Activated T-cell treated with anti-CD3 and anti-CD28 coated beads, Interleukin-2, amount 50 U/mL, for 72 hours (primary cell): ENCODE measurements around the gene EHHADH. TPM values are rescaled to one million over a fixed set of nuclear protein-coding genes. Genes with fewer than 3 reads are reported as not detected.
"Not testable (repeated sequence)": the region's sequence is repeated elsewhere in the genome, so short reads cannot be mapped to it uniquely, and the experiment has no call there.

Experiments used
- ATAC-seq, 2 donors: fragments of 150-1000 bp; cut with Tn5 transposase; replicated peaks in 1 of 2; 2 replicates each; pipeline ENCODE4 v1.10.0; 2021; ENCODE audit warnings: moderate library complexity in 2 of 2, mild to moderate bottlenecking in 1 of 2
- DNase-seq, 2 donors: peaks; one replicate each; pipeline ENCODE4 v3.0.0; 2021 to 2022; ENCODE audit warnings: mixed read lengths in 1 of 2
- H3K27ac Mint-ChIP-seq: one replicate; pipeline ENCODE4 v1.8.0; 2022; ENCODE audit warnings: mild to moderate bottlenecking, moderate library complexity, mixed read lengths
- H3K27me3 Mint-ChIP-seq: one replicate; pipeline ENCODE4 v1.8.0; 2022; ENCODE audit warnings: low read depth, mixed read lengths
- H3K36me3 Mint-ChIP-seq, 2 donors: one replicate each; pipeline ENCODE4 v1.8.0; 2022; ENCODE audit warnings: mixed read lengths in 2 of 2, mild to moderate bottlenecking in 1 of 2; ENCODE audit not compliant: insufficient read depth in 2 of 2
- H3K4me1 Mint-ChIP-seq: one replicate; pipeline ENCODE4 v1.8.0; 2022; ENCODE audit warnings: low read depth, mixed read lengths
- H3K4me3 Mint-ChIP-seq, 2 donors: one replicate each; pipeline ENCODE4 v1.8.0; 2022; ENCODE audit warnings: mild to moderate bottlenecking in 2 of 2, mixed read lengths in 2 of 2, moderate library complexity in 2 of 2
- H3K9me3 Mint-ChIP-seq, 2 donors: one replicate each; pipeline ENCODE4 v1.8.0; 2022; ENCODE audit warnings: mixed read lengths in 2 of 2
- total RNA-seq, 2 donors: library from RNA; stranded (reverse); gene quantifications; one replicate each; pipeline ENCODE4 v1.2.3, GENCODE V29; 2022

The EHHADH gene
- total RNA-seq, 2 donors from 2014 or later, result 5.3 to 6.9 TPM

GRCh38 chr3:185270262-185270955 lies 16.6 kb upstream of the EHHADH start:
- no peaks in the 10 kb centered on the region for H3K4me1 Mint-ChIP-seq
- no peak overlapping the region for H3K27ac Mint-ChIP-seq
- peaks cover 12% of the 10 kb centered on the region for H3K27me3 Mint-ChIP-seq
- H3K9me3 Mint-ChIP-seq, result no peaks in the 10 kb centered on the region
- DNase-seq (peak in 1 of 2 donors; percentile 14), ATAC-seq (peak; percentile 62 to 72)
- no peak overlapping the region for H3K4me3 Mint-ChIP-seq
- H3K36me3 Mint-ChIP-seq, result no peaks in the 10 kb centered on the region

GRCh38 chr3:185268194-185268962 lies 14.5 kb upstream of the EHHADH start:
- DNase-seq (no peak), ATAC-seq (no peak)
- no peaks in the 10 kb centered on the region for H3K4me1 Mint-ChIP-seq
- H3K9me3 Mint-ChIP-seq, result no peaks in the 10 kb centered on the region
- no peak overlapping the region for H3K27ac Mint-ChIP-seq
- no peaks in the 10 kb centered on the region for H3K36me3 Mint-ChIP-seq
- H3K27me3 Mint-ChIP-seq, result peaks cover 12% of the 10 kb centered on the region
- no peak overlapping the region for H3K4me3 Mint-ChIP-seq

GRCh38 chr3:185267193-185267592 lies 13.3 kb upstream of the EHHADH start:
- DNase-seq, result no peak
- H3K9me3 Mint-ChIP-seq, result no peaks in the 10 kb centered on the region
- H3K27me3 Mint-ChIP-seq, result peaks cover 12% of the 10 kb centered on the region
- H3K4me1 Mint-ChIP-seq, result no peaks in the 10 kb centered on the region
- no peak overlapping the region for H3K4me3 Mint-ChIP-seq
- no peaks in the 10 kb centered on the region for H3K36me3 Mint-ChIP-seq
- no peak for ATAC-seq
- H3K27ac Mint-ChIP-seq, result no peak overlapping the region

GRCh38 chr3:185264849-185265553 lies 11.2 kb upstream of the EHHADH start:
- Mint-ChIP-seq H3K4me3 (no peak overlapping the region), H3K27ac (no peak overlapping the region)
- ATAC-seq, result no peak

GRCh38 chr3:185263423-185263822 lies 9.6 kb upstream of the EHHADH start:
- Mint-ChIP-seq H3K27me3 (no peaks in the 10 kb centered on the region), H3K4me1 (no peaks in the 10 kb centered on the region), H3K9me3 (peaks cover 1 to 2% of the 10 kb centered on the region in 2 donors), H3K36me3 (peaks cover 0 to 4% of the 10 kb centered on the region in 2 donors), H3K4me3 (no peak overlapping the region), H3K27ac (no peak overlapping the region)
- DNase-seq (no peak), ATAC-seq (no peak)

More at GRCh38 chr3:185264849-185265553, 11.2 kb upstream of the EHHADH start:
- Mint-ChIP-seq H3K4me1 (no peaks in the 10 kb centered on the region), H3K9me3 (no peaks in the 10 kb centered on the region), H3K27me3 (peaks cover 4% of the 10 kb centered on the region), H3K36me3 (no peaks in the 10 kb centered on the region)
- no peak for DNase-seq

GRCh38 chr3:185257334-185257733 lies 3.5 kb upstream of the EHHADH start:
- ATAC-seq (no peak), DNase-seq (no peak)
- no peak overlapping the region for H3K4me3 Mint-ChIP-seq
- peaks cover 10% of the 10 kb centered on the region for H3K4me1 Mint-ChIP-seq
- peaks cover 8 to 9% of the 10 kb centered on the region in 2 donors for H3K36me3 Mint-ChIP-seq
- H3K9me3 Mint-ChIP-seq, result peaks cover 6 to 12% of the 10 kb centered on the region in 2 donors
- no peaks in the 10 kb centered on the region for H3K27me3 Mint-ChIP-seq
- H3K27ac Mint-ChIP-seq, result no peak overlapping the region

GRCh38 chr3:185254799-185255198 lies 950 bp upstream of the EHHADH start:
- peaks cover 8 to 9% of the 10 kb centered on the region in 2 donors for H3K36me3 Mint-ChIP-seq
- DNase-seq, result peak; percentile 17 to 24
- peak; percentile 58 to 63 for ATAC-seq
- peaks cover 9% of the 10 kb centered on the region for H3K27me3 Mint-ChIP-seq
- H3K9me3 Mint-ChIP-seq, result peaks cover 6 to 12% of the 10 kb centered on the region in 2 donors
- H3K4me1 Mint-ChIP-seq, result peaks cover 10% of the 10 kb centered on the region
- H3K4me3 Mint-ChIP-seq, result peak overlapping the region; percentile 79 to 88
- H3K27ac Mint-ChIP-seq, result no peak overlapping the region

- H3K36me3 Mint-ChIP-seq, ATAC-seq, H3K9me3 Mint-ChIP-seq, H3K27ac Mint-ChIP-seq, DNase-seq, H3K4me3 Mint-ChIP-seq, H3K27me3 Mint-ChIP-seq: not testable (repeated sequence)
- peaks cover 10% of the 10 kb centered on the region for H3K4me1 Mint-ChIP-seq
Observed at GRCh38 chr3:185253133-185253532, 716 bp downstream of the EHHADH start.

GRCh38 chr3:185251272-185251671 lies 2.6 kb downstream of the EHHADH start:
- Mint-ChIP-seq H3K27ac (no peak overlapping the region), H3K9me3 (peaks cover 0 to 6% of the 10 kb centered on the region in 2 donors), H3K4me3 (no peak overlapping the region), H3K27me3 (peaks cover 9% of the 10 kb centered on the region), H3K36me3 (peaks cover 3 to 4% of the 10 kb centered on the region in 2 donors), H3K4me1 (peaks cover 10% of the 10 kb centered on the region)
- ATAC-seq (no peak), DNase-seq (no peak)

- H3K4me1 Mint-ChIP-seq, result peaks cover 10% of the 10 kb centered on the region
- no peak overlapping the region for H3K4me3 Mint-ChIP-seq
- ATAC-seq, result no peak
- H3K27me3 Mint-ChIP-seq, result peaks cover 9% of the 10 kb centered on the region
- DNase-seq, result no peak
- H3K9me3 Mint-ChIP-seq, result peaks cover 0 to 4% of the 10 kb centered on the region in 2 donors
- peaks cover 3 to 6% of the 10 kb centered on the region in 2 donors for H3K36me3 Mint-ChIP-seq
- H3K27ac Mint-ChIP-seq, result no peak overlapping the region
Observed at GRCh38 chr3:185250653-185251052, 3.2 kb downstream of the EHHADH start.

GRCh38 chr3:185250247-185250646 lies 3.6 kb downstream of the EHHADH start:
- DNase-seq (no peak), ATAC-seq (no peak)
- H3K9me3 Mint-ChIP-seq, result peaks cover 0 to 4% of the 10 kb centered on the region in 2 donors
- H3K4me3 Mint-ChIP-seq, result no peak overlapping the region
- no peak overlapping the region for H3K27ac Mint-ChIP-seq
- peaks cover 3 to 6% of the 10 kb centered on the region in 2 donors for H3K36me3 Mint-ChIP-seq
- peaks cover 9% of the 10 kb centered on the region for H3K27me3 Mint-ChIP-seq
- peaks cover 10% of the 10 kb centered on the region for H3K4me1 Mint-ChIP-seq

- Mint-ChIP-seq H3K4me1 (no peaks in the 10 kb centered on the region), H3K27ac (no peak overlapping the region), H3K9me3 (peaks cover 12 to 21% of the 10 kb centered on the region in 2 donors), H3K36me3 (peaks cover 13 to 19% of the 10 kb centered on the region in 2 donors), H3K27me3 (no peaks in the 10 kb centered on the region), H3K4me3 (no peak overlapping the region)
- ATAC-seq, result no peak
- no peak for DNase-seq
Observed at GRCh38 chr3:185242642-185243041, 11.2 kb downstream of the EHHADH start.

GRCh38 chr3:185236969-185237368 lies 16.9 kb downstream of the EHHADH start:
- Mint-ChIP-seq H3K27me3 (no peaks in the 10 kb centered on the region), H3K9me3 (peaks cover 10 to 15% of the 10 kb centered on the region in 2 donors), H3K36me3 (peaks cover 6 to 7% of the 10 kb centered on the region in 2 donors), H3K27ac (no peak overlapping the region), H3K4me1 (no peaks in the 10 kb centered on the region), H3K4me3 (no peak overlapping the region)
- no peak for DNase-seq
- no peak for ATAC-seq
